ENCODE measurements around the gene NAA30.
"Not testable (repeated sequence)": the region's sequence is repeated elsewhere in the genome, so short reads cannot be mapped to it uniquely, and the experiment has no call there.

The NAA30 gene

GRCh38 chr14:57390037-57390805, at the start of gene NAA30:
TSS of gene NAA30 (plus strand) at chr14:57390586. CDS start at chr14:57390958, 372 bp downstream.
- peak; percentile 94 for DNase-seq (ENCODE audit: extremely low spot score)
- ChIA-PET CTCF (interaction anchor here (1.2 to 3.2 kb wide), 4 partner anchors 9 to 95 kb away, joined by 3 to 16 read pairs (median 7); no protein-coding TSS in a partner anchor), POLR2A (no interaction called here)
- TF ChIP-seq, protein P1, sequence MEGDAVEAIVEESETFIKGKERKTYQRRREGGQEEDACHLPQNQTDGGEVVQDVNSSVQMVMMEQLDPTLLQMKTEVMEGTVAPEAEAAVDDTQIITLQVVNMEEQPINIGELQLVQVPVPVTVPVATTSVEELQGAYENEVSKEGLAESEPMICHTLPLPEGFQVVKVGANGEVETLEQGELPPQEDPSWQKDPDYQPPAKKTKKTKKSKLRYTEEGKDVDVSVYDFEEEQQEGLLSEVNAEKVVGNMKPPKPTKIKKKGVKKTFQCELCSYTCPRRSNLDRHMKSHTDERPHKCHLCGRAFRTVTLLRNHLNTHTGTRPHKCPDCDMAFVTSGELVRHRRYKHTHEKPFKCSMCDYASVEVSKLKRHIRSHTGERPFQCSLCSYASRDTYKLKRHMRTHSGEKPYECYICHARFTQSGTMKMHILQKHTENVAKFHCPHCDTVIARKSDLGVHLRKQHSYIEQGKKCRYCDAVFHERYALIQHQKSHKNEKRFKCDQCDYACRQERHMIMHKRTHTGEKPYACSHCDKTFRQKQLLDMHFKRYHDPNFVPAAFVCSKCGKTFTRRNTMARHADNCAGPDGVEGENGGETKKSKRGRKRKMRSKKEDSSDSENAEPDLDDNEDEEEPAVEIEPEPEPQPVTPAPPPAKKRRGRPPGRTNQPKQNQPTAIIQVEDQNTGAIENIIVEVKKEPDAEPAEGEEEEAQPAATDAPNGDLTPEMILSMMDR (IDR thresholded peaks at IDR 0.05; ENCODE audit: control extremely low read depth, extremely low read depth, low read depth, missing control alignments) = no peak

- POLR2A ChIA-PET; DNase-seq (ENCODE audit: extremely low spot score): not testable (repeated sequence)
- CTCF ChIA-PET = interaction anchor here (1.8 kb wide), 1 partner anchor 20 kb away, joined by 4 read pairs; no protein-coding TSS in a partner anchor
Measured at GRCh38 chr14:57343545-57344297, 46.7 kb upstream of the NAA30 start.

DNA sequence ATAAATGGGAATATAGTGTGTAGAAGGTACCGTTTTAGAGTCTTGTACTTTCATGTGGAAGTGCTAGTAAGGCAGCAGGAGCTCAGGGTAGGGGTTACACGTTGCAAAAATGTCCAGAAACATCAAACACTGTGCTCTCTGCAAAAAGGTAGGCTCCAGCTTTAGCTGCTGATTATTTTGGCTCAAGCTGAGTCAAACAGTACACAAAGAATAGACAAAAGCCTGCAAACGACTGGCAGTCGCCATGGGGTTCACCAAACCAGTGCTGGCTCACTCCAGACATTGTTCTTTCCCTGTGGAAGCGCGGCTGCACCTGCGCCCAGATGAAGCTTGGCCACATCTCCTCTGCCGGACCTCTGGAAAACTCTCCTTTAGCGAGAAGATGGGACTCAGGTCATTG, 45.3 kb upstream of the NAA30 start:
- ChIA-PET POLR2A (no interaction called here), CTCF (interaction anchor here (1.8 kb wide), 1 partner anchor 18 kb away, joined by 4 read pairs; no protein-coding TSS in a partner anchor)
- TF ChIP-seq, protein P1 (IDR thresholded peaks at IDR 0.05; ENCODE audit: control extremely low read depth, extremely low read depth, low read depth, missing control alignments) = no peak
- no peak for DNase-seq (ENCODE audit: extremely low spot score)

DNA sequence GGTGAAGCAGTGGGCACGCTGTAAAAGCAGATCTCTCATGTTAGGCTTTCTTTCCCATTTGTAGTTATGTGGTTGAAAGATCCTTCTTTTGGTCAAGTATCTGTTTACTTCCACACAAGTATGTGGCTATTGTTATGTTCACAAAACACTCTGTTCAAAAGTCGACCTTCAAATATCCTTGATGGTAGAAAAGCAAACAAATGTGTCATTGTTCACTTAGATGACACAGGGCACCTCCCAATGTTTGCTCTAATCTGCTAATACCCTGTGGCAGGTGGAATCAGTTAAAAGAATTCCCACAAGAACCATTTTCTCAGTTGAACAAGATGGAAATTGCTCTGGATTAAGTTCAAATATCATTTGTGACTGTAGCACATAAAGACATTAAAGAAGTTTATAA, 43.6 kb upstream of the NAA30 start:
- CTCF ChIA-PET = no interaction called here
- POLR2A ChIA-PET = no interaction called here
- TF ChIP-seq, protein P1 (IDR thresholded peaks at IDR 0.05; ENCODE audit: control extremely low read depth, extremely low read depth, low read depth, missing control alignments) = no peak
- DNase-seq (ENCODE audit: extremely low spot score) = no peak

DNA sequence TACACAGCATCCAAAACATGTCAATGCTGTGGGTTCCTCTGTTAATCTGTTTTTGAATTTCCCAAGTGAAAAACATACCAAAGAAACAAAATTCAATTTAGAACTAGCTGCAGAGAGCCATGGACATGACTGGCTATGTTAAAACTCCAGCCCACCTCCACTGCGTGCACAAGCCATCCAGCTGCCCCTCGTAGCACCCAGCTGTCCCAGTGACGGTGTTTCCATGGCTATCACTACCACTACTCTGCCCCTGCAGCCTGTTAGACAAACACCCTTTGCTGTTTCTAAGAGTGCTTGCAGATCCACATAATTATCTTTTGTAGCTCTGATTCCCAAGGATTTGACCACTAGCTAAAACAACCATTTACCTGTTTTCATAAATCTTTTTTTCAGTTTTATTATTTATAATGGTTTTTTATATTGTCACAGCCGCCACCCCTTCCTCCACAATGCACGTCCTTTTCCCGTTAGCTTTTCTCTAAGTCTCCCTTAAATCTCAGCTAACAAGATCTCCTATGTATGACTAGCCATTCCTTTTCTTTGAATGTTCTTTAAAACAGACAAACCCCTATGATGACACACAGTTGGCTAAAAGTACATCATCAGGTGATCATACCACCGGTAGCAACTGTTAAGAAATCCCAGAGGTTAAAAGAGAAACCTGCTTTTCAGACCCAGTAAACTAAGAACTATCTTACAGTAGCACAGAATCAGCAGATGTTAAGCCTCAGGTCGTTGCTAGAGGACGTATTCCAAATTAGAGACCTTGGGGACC, 37.8 kb upstream of the NAA30 start:
- POLR2A ChIA-PET = no interaction called here
- TF ChIP-seq, protein P1 (IDR thresholded peaks at IDR 0.05; ENCODE audit: control extremely low read depth, extremely low read depth, low read depth, missing control alignments) = no peak
- CTCF ChIA-PET = interaction anchor here (0.8 to 1.4 kb wide), 3 partner anchors 10 to 36 kb away, joined by 3 to 4 read pairs (median 4); no protein-coding TSS in a partner anchor
- DNase-seq (ENCODE audit: extremely low spot score) = no peak

DNA sequence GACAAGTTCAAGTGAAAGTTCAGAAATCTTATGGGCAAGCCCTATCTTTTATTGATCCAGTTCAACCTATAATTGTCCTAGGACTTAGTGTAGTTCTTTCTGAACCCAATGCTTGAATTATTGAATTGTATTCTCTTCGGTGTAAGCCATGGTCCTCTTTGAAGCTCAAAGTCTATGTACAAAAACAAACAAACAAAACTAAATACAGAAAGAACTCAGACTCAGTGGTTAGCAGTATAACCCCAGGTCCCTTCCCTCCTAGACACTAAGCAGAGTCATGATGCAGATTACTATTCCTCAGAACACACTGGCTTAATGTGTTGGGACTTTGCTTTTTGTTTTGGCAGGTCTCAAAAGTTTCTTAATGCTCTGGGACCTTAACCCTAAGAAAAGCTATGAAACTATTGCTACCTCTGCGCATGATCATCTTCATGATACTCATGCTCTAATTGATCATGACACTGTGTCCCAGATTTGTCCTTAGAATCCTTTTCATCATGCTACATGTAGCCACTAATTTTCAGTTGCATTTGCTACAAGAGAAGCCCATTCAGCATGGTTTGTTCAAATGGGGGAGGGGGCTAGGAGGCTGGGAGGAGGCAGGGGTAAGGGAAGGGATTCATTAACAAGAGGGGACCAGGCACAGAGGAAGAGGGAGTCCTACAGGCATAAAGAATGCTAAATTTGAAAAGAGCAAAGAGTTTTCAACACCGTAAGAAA, 35.1 kb upstream of the NAA30 start:
- CTCF ChIA-PET = no interaction called here
- POLR2A ChIA-PET = no interaction called here

More for the DNA sequence above, 35.1 kb upstream of the NAA30 start:
- TF ChIP-seq, protein P1 (IDR thresholded peaks at IDR 0.05; ENCODE audit: control extremely low read depth, extremely low read depth, low read depth, missing control alignments) = no peak
- DNase-seq (ENCODE audit: extremely low spot score) = no peak

All from GM10248 (cell line).